Measurements from ENCODE around the gene PTPN22.

Gene PTPN22

GRCh38 chr1:113871597-113872113 is at the start of gene PTPN22:
Gene PTPN22 (minus strand): TSS chr1:113871712.
- no peak for FAIRE-seq

- no peak for FAIRE-seq
These were observed 46.7 kb upstream of the PTPN22 start for GRCh38 chr1:113918243-113918642.

GRCh38 chr1:113917400-113918082 is 46.0 kb upstream of the PTPN22 start:
- FAIRE-seq = no peak

GRCh38 chr1:113916974-113917373 is 45.5 kb upstream of the PTPN22 start:
- FAIRE-seq = no peak

GRCh38 chr1:113913887-113914664 is 42.6 kb upstream of the PTPN22 start:
- FAIRE-seq = no peak

- no peak for FAIRE-seq
These were observed 41.8 kb upstream of the PTPN22 start for GRCh38 chr1:113913312-113913668.

GRCh38 chr1:113912594-113913311 is 41.2 kb upstream of the PTPN22 start:
- FAIRE-seq = no peak

- no peak for FAIRE-seq
These were observed 33.9 kb upstream of the PTPN22 start for GRCh38 chr1:113905435-113905861.

GRCh38 chr1:113904674-113905434 is 33.3 kb upstream of the PTPN22 start, which contains the start of the genes AP4B1 and DCLRE1B:
Gene AP4B1 (minus strand): TSS chr1:113904799. CDS start chr1:113904717, 82 bp downstream.
Gene DCLRE1B (plus strand): TSS chr1:113905326. CDS start chr1:113905587, 261 bp downstream.
- FAIRE-seq = no peak

GRCh38 chr1:113904293-113904673 is 32.8 kb upstream of the PTPN22 start:
- no peak for FAIRE-seq

- FAIRE-seq = no peak
These were observed 32.2 kb upstream of the PTPN22 start for GRCh38 chr1:113903501-113904292.

GRCh38 chr1:113901191-113901590 is 29.7 kb upstream of the PTPN22 start:
- no peak for FAIRE-seq

GRCh38 chr1:113899111-113899510 is 27.6 kb upstream of the PTPN22 start:
- FAIRE-seq = no peak

GRCh38 chr1:113898241-113898814 is 26.8 kb upstream of the PTPN22 start:
- no peak for FAIRE-seq

- FAIRE-seq = no peak
These were observed 24.4 kb upstream of the PTPN22 start for GRCh38 chr1:113895961-113896360.

GRCh38 chr1:113895098-113895497 is 23.6 kb upstream of the PTPN22 start:
- FAIRE-seq = no peak

- FAIRE-seq = no peak
These were observed 21.8 kb upstream of the PTPN22 start for GRCh38 chr1:113893267-113893666.

GRCh38 chr1:113891631-113892220 is 20.2 kb upstream of the PTPN22 start:
- no peak for FAIRE-seq

GRCh38 chr1:113890816-113891215 is 19.3 kb upstream of the PTPN22 start:
- FAIRE-seq = no peak

GRCh38 chr1:113887402-113888175 is 16.1 kb upstream of the PTPN22 start, which contains the start of gene BCL2L15:
Gene BCL2L15 (minus strand): TSS chr1:113887581. CDS start chr1:113887375, 206 bp downstream.
- FAIRE-seq = no peak
